H54 (cell line): ENCODE measurements around the gene BRAF.
"Not testable (repeated sequence)": the region's sequence is repeated elsewhere in the genome, so short reads cannot be mapped to it uniquely, and the experiment has no call there.

Experiments used
- DNase-seq: peaks from one replicate; pipeline ENCODE4 v3.0.0; 2011; ENCODE audit warnings: low spot score, mixed read lengths; ENCODE audit not compliant: insufficient read length
- FAIRE-seq: peaks from 3 replicates; lab custom pipeline; 2011; peaks lifted over from hg19 to GRCh38; lab: Jason Lieb, UNC
- POLR2A ChIP-seq: IDR thresholded peaks from 2 replicates; pipeline ENCODE4 v1.6.1; 2011; ENCODE audit warnings: low read depth, mild to moderate bottlenecking, low read length

Gene BRAF

GRCh38 chr7:140714331-140715040, 210.2 kb downstream of the BRAF start:
- no peak for FAIRE-seq
- no peak for DNase-seq

GRCh38 chr7:140712392-140712791, 212.3 kb downstream of the BRAF start:
- not testable (repeated sequence) for FAIRE-seq, DNase-seq

More at GRCh38 chr7:140714331-140715040, 210.2 kb downstream of the BRAF start:
- TF ChIP-seq POLR2A = no peak

GRCh38 chr7:140708764-140709163, 216.0 kb downstream of the BRAF start:
- DNase-seq, FAIRE-seq: not testable (repeated sequence)

- DNase-seq (no peak), FAIRE-seq (no peak)
- TF ChIP-seq POLR2A = no peak
These were observed 217.6 kb downstream of the BRAF start for GRCh38 chr7:140707132-140707531.

GRCh38 chr7:140704205-140704604, 220.5 kb downstream of the BRAF start:
- no peak for TF ChIP-seq POLR2A
- FAIRE-seq (no peak), DNase-seq (no peak)

- TF ChIP-seq POLR2A = no peak
- no peak for FAIRE-seq
These were observed 222.0 kb downstream of the BRAF start for GRCh38 chr7:140702774-140703173.

GRCh38 chr7:140698477-140698876, 226.3 kb downstream of the BRAF start:
- no peak for FAIRE-seq
- DNase-seq = no peak
- no peak for TF ChIP-seq POLR2A

More at GRCh38 chr7:140702774-140703173, 222.0 kb downstream of the BRAF start:
- DNase-seq = no peak

- no peak for FAIRE-seq
- TF ChIP-seq POLR2A = no peak
- DNase-seq = no peak
These were observed 227.1 kb downstream of the BRAF start for GRCh38 chr7:140697447-140698143.

GRCh38 chr7:140696680-140697446, 227.9 kb downstream of the BRAF start, which contains the start of gene NDUFB2:
Gene NDUFB2, plus strand, starts transcription at chr7:140696708. Its CDS starts 37 bp downstream, at chr7:140696745.
- FAIRE-seq = no peak
- TF ChIP-seq POLR2A = peak; percentile 85
- DNase-seq = peak; percentile 77

GRCh38 chr7:140696024-140696679, 228.6 kb downstream of the BRAF start:
- TF ChIP-seq POLR2A = no peak
- FAIRE-seq (no peak), DNase-seq (peak; percentile 97)

- FAIRE-seq (no peak), DNase-seq (no peak)
- no peak for TF ChIP-seq POLR2A
These were observed 229.3 kb downstream of the BRAF start for GRCh38 chr7:140695381-140695780.

- TF ChIP-seq POLR2A = no peak
- DNase-seq = no peak
- no peak for FAIRE-seq
These were observed 230.1 kb downstream of the BRAF start for GRCh38 chr7:140694592-140694991.

GRCh38 chr7:140693849-140694248, 230.9 kb downstream of the BRAF start:
- not testable (repeated sequence) for FAIRE-seq, DNase-seq
